Fibroblast of the conjunctiva (primary cell): Measurements from ENCODE around the gene RNU5D-1.
A peak's percentile ranks its signal among the peaks of the same experiment; 100 is the strongest.
"Not testable (repeated sequence)": the region's sequence is repeated elsewhere in the genome, so short reads cannot be mapped to it uniquely, and the experiment has no call there.

Source experiments
- DNase-seq: peaks from one replicate; pipeline ENCODE4 v3.0.0-alpha.2; 2010; ENCODE audit warnings: low read depth

The RNU5D-1 gene

GRCh38 chr1:44730741-44731512, at the start of gene RNU5D-1:
Gene RNU5D-1, minus strand, starts transcription at chr1:44731170.
- peak; percentile 94 for DNase-seq

- no peak for DNase-seq
These were observed 49.7 kb upstream of the RNU5D-1 start for GRCh38 chr1:44780583-44781121.

GRCh38 chr1:44778705-44779576, 48.0 kb upstream of the RNU5D-1 start:
- no peak for DNase-seq

- no peak for DNase-seq
These were observed 47.1 kb upstream of the RNU5D-1 start for GRCh38 chr1:44777969-44778635.

- DNase-seq, result no peak
These were observed 46.6 kb upstream of the RNU5D-1 start for GRCh38 chr1:44777547-44777946.

GRCh38 chr1:44776730-44777068, 45.7 kb upstream of the RNU5D-1 start:
- no peak for DNase-seq

- no peak for DNase-seq
These were observed 45.2 kb upstream of the RNU5D-1 start for GRCh38 chr1:44775930-44776729.

- DNase-seq, result peak; percentile 89
These were observed 44.3 kb upstream of the RNU5D-1 start, which contains the start of gene RPS8 for GRCh38 chr1:44775078-44775929. Gene RPS8, plus strand, starts transcription at chr1:44775540. Its CDS starts 57 bp downstream, at chr1:44775597.

- DNase-seq, result not testable (repeated sequence)
These were observed 35.5 kb upstream of the RNU5D-1 start for GRCh38 chr1:44766421-44766820.

GRCh38 chr1:44760876-44761275, 29.9 kb upstream of the RNU5D-1 start:
- no peak for DNase-seq

- DNase-seq, result no peak
These were observed 28.1 kb upstream of the RNU5D-1 start for GRCh38 chr1:44759077-44759476.

GRCh38 chr1:44757420-44757819, 26.4 kb upstream of the RNU5D-1 start:
- no peak for DNase-seq

- DNase-seq, result no peak
These were observed 16.9 kb upstream of the RNU5D-1 start for GRCh38 chr1:44747878-44748277.

GRCh38 chr1:44743211-44743610, 12.2 kb upstream of the RNU5D-1 start:
- no peak for DNase-seq

GRCh38 chr1:44740179-44740617, 9.2 kb upstream of the RNU5D-1 start:
- DNase-seq, result no peak

GRCh38 chr1:44739307-44740178, 8.6 kb upstream of the RNU5D-1 start, which contains the start of gene KIF2C:
Gene KIF2C, plus strand, starts transcription at chr1:44739837. Its CDS starts 96 bp downstream, at chr1:44739933.
- peak; percentile 97 for DNase-seq

- DNase-seq, result not testable (repeated sequence)
These were observed 8.0 kb upstream of the RNU5D-1 start for GRCh38 chr1:44738953-44739306.

- DNase-seq, result no peak
These were observed 5.0 kb upstream of the RNU5D-1 start for GRCh38 chr1:44735992-44736391.

GRCh38 chr1:44733784-44734183, 2.8 kb upstream of the RNU5D-1 start:
- no peak for DNase-seq
